SH-SY5Y (cell line): ENCODE data around the gene STAC.

Experiments
- GATA2 ChIP-seq: IDR thresholded peaks from 2 replicates; pipeline ENCODE4 v1.6.1; 2011; ENCODE audit warnings: mild to moderate bottlenecking, low read depth, low read length
- GATA3 ChIP-seq: IDR thresholded peaks from 2 replicates; pipeline ENCODE4 v1.6.1; 2011; ENCODE audit warnings: low read depth, mild to moderate bottlenecking, low read length, moderate library complexity

GRCh38 chr3:36560685-36561084, 180.4 kb downstream of the STAC start:
- TF ChIP-seq GATA2: peak; percentile 70
- TF ChIP-seq GATA3: no peak
